HG03108 (cell line): ENCODE results near the gene DLX3.

Experiments used
- ATAC-seq: cut with Tn5 transposase; IDR thresholded peaks from one replicate; pipeline ENCODE4 v1.9.1; 2021; ENCODE audit warnings: moderate library complexity; ENCODE audit not compliant: unreplicated experiment

DLX3 gene

GRCh38 chr17:50024808-50025207 lies 29.8 kb upstream of the DLX3 start:
- ATAC-seq, result no peak

GRCh38 chr17:50023520-50023919 lies 28.5 kb upstream of the DLX3 start:
- ATAC-seq, result no peak

- no peak for ATAC-seq
These were observed 27.6 kb upstream of the DLX3 start for GRCh38 chr17:50022463-50023130.

- ATAC-seq, result no peak
These were observed 26.8 kb upstream of the DLX3 start for GRCh38 chr17:50021681-50022370.

- ATAC-seq, result no peak
These were observed 26.0 kb upstream of the DLX3 start for GRCh38 chr17:50020841-50021599.

- ATAC-seq, result no peak
These were observed 23.9 kb upstream of the DLX3 start for GRCh38 chr17:50018909-50019308.

GRCh38 chr17:50015146-50015545 lies 20.1 kb upstream of the DLX3 start:
- no peak for ATAC-seq

GRCh38 chr17:50014471-50015088 lies 19.6 kb upstream of the DLX3 start:
- ATAC-seq, result no peak

- no peak for ATAC-seq
These were observed 18.1 kb upstream of the DLX3 start for GRCh38 chr17:50013079-50013478.

- ATAC-seq, result no peak
These were observed 14.3 kb upstream of the DLX3 start for GRCh38 chr17:50009282-50009681.

- ATAC-seq, result no peak
These were observed 8.9 kb upstream of the DLX3 start for GRCh38 chr17:50003911-50004310.

- ATAC-seq, result no peak
These were observed 4.0 kb upstream of the DLX3 start for GRCh38 chr17:49998836-49999511.

GRCh38 chr17:49997773-49998703 lies 3.0 kb upstream of the DLX3 start:
- peak; percentile 47 for ATAC-seq

GRCh38 chr17:49997301-49997650 lies 2.3 kb upstream of the DLX3 start:
- ATAC-seq, result no peak

GRCh38 chr17:49996495-49997300 lies 1.7 kb upstream of the DLX3 start:
- ATAC-seq, result no peak

GRCh38 chr17:49996121-49996494 lies 1.1 kb upstream of the DLX3 start:
- ATAC-seq, result no peak

- ATAC-seq, result no peak
These were observed 654 bp downstream of the DLX3 start for GRCh38 chr17:49994085-49995054.

GRCh38 chr17:49993423-49994060 lies 1.5 kb downstream of the DLX3 start:
- ATAC-seq, result no peak
